Measurements from ENCODE around the gene PEMT.
"Not testable (repeated sequence)": the region's sequence is repeated elsewhere in the genome, so short reads cannot be mapped to it uniquely, and the experiment has no call there.

PEMT gene

GRCh38 chr17:17498606-17499301, 92.8 kb downstream of the PEMT start:
- DNase-seq, result no peak

DNA sequence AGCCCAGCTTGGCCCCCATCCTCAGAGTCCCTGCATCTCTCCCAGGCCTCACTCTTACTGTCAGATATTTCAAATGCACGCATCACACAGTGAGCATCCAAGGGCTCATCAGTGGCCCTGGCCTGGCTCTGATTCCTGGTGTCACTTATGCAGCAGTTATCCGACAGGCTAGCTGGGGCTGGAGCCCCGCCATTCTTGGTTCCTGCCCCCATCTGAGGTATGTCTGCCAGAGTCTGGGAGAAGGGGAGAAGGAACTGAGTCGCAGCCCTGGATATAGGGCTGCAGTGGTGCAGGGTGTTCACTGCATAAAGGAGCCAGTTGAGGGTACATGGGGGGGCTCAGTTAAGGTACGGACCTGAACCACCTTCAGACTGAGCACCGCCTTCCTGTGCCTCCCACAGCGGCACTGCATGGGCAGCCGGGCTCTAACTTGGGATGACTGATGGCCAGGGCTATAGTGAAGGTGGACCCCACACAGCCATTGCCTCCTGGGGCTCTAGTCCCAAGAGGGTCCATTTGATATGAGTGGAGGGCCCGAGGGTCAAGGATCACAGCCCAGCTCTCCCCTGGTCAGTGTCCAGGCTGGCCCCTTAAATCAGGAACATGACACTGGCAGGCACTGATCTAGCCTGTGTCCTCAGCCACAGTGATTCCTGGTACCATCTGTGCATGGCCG, 93.5 kb downstream of the PEMT start:
- no peak for DNase-seq

GRCh38 chr17:17497065-17497844, 94.3 kb downstream of the PEMT start:
- DNase-seq, result no peak

DNA sequence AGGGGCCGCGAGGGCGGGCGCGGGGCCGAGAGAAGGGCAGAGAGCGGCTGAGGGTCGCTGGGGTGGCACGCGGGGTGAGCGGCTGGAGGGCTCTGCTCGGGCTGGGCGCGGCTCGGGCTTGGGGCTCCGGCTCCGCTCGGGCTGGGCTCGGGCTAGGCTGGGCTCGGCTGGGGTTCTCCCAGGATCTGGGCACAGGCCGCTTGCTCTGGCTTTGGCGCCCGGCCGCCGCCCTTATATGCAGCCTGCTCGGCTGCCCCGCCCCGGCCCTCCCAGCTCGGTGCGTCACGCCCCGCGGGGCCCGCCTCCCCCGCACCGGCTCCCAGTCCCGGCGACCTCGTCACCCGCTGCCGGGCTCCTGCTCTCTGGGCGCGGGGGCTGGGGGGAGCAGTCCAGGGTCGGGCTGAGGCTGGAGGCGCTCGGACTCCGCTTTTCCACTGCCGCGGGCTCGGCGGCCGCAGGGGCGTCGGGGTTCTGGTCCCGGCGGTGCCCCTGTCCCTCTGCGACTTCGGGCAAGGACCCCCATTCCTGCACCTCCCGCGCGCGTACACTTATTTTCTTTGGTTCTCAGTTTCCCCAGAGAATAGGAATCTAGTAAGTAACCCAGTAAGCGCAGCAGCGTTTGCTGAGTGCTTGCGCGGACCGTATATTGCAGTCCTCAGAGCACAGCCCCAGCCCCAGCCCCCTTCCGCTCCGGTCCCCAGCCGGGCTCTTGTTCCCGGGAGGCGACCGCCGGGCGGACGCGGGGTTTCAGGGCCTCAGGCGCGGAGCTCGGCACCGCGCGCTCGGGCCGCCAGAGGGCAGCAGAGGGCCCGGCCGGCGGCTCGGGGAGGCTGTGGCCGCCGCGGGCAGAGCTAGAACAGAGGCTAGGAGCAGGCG, 95.1 kb downstream of the PEMT start, which contains the start of gene RASD1:
RASD1 (minus strand) TSS at position 207 of the 876 bp plus-strand sequence. CDS start 214 bp downstream, outside the sequence.
- peak; percentile 90 for DNase-seq

DNA sequence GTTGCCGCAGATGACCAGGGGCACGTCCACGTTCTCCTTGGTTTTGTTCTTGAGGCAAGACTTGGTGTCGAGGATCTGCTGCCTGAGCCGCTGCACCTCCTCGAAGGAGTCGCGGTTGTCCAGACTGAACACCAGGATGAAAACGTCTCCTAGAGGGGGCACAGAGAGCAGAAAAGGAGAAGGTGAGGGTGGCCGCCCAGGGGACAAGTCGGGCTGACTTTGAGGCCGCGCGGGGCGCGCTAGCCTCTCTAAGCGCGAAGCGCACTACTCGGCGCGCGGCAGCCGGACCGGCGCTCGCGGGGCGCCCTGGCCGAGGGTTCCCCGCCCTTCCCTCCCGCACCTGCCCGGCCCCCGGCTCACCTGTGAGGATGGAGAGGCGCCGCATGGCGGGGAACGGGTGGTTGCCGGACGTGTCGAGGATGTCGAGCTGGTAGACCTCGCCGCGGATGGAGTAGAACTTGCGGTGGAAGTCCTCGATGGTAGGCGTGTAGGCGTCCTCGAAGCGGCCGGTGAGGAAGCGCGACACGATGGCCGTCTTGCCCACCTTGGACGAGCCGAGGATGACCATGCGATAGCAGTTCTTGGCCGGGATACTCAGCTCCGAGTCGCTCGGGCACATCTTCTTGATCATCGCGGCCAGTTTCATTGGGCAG, 95.8 kb downstream of the PEMT start:
- DNase-seq, result peak; percentile 48

GRCh38 chr17:17494870-17495535, 96.5 kb downstream of the PEMT start:
- DNase-seq, result peak; percentile 71

DNA sequence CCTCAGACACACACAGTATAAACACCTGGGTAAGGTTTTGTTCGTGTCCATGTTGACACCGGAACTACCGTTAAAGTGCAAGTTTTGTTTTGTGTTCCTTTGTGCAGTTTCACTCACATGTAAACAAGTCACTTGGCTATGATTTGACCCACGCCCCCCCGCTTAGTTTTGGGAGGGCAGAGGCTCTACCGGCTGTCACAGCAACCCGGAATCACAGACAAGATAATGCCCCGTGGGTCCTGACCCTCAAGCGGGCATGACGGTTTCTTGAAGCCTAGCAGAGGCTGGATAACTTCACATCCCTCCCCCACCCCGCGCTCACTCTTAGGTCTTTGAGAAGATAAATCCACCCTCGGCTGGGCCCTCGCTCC, 97.0 kb downstream of the PEMT start:
- peak; percentile 24 for DNase-seq

- DNase-seq, result no peak
Measured at GRCh38 chr17:17493986-17494466, 97.5 kb downstream of the PEMT start.

GRCh38 chr17:17493249-17493985, 98.1 kb downstream of the PEMT start:
- DNase-seq, result peak; percentile 54

DNA sequence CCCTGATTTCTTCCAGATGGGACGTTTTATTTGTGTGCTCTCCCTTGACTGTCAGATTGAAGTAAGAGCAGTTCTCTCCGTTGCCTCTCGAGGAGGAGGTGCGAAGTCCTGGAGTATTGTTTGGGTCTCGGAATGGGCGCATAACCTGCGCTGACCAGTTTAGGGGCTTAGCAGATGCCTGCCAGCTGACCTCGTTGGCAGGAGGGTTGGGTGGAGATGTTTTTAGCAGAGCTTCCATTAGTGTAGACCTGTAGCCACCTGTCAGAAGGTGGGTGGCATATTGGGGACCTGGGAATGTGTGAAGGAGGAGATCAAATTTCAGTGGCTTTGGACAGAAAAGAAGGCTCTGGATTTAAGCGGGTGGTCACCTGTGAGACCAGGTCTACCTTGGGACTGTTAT, 98.9 kb downstream of the PEMT start:
- DNase-seq, result no peak

GRCh38 chr17:17492085-17492484, 99.4 kb downstream of the PEMT start:
- DNase-seq, result no peak

DNA sequence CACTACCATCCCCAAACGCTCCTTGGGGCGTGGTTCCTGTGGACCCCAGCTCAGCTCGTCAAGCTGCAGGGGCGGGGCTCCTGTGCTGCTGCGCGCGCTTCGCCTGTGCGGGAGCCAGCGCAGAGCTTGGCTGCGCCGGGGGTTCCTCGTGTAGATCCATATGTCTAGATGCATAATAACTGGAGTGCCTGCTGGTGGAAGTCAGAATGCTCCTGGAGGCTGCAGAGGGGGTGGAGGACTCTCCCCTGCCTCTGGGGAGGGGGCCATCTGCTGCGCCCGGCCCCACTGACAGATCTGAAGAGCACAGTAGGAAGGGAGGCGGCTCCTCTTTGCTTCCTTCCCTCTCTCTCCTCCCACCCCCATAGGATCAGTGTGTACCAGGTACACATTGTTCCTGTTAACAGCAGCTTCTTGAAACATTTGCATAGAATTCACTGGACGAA, 99.9 kb downstream of the PEMT start:
- no peak for DNase-seq

DNA sequence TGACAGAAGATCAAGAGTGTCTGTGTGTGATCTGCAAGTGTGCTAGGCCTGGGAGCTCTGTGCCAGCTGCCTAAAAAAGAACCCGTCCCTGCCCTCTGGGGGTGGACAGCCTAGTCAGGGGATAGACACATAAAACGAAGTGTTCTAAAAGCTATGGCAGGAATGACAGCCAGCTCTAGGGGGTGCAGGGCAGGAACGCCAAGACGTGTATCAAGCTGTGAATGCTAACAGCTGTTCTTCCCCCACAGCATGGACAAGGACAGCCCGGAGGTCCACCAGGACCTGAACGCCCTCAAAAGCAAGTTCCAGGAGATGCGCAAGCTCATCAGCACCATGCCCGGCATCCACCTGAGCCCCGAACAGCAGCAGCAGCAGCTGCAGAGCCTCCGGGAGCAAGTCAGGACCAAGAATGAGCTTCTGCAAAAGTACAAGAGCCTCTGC, 100.5 kb downstream of the PEMT start:
- no peak for DNase-seq

GRCh38 chr17:17487998-17488397, 103.5 kb downstream of the PEMT start:
- no peak for DNase-seq

- DNase-seq, result not testable (repeated sequence)
Measured at GRCh38 chr17:17486416-17486815, 105.1 kb downstream of the PEMT start.

DNA sequence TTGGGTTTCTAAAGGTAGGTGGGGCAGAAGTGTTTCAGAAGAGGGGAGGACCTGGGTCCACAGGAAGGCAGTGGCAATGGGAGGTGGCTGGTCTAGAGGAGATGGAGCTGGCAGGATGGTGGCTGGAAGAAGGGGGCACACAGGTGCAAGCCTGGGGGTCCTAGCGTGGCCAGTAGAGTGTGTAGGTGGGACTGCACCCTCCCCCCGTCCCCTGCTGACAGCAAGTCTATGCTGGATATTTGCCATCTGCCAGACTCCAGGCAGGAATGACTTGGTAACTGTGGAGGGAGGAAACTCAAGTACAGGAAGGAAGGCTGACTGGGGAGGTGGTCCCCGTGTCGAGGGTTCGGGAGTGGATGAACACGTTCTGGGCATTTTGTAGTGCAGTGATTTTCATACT, 106.1 kb downstream of the PEMT start:
- DNase-seq, result no peak

DNA sequence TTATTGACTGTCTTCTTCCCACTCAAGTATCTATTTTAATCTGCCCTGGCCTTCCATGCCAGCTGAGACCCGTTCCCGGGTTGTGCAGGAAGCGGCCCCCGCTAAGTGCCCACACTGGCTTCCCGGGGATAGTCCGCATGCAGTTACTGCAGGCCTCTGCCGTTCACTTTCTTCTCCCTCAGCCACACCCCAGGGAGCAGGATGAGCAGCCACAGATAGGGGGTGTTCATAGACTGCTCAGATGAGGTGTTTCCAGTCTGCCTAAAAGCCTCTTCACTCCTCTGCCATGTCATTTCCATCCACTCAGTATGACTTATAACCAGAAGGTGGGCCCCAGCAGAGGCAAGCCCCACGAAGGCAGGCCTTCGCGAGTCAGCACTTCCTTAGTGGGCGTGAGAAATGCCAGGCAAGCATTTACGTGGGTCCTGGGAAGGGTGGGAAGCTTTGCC, 107.0 kb downstream of the PEMT start:
- DNase-seq, result peak; percentile 61

DNA sequence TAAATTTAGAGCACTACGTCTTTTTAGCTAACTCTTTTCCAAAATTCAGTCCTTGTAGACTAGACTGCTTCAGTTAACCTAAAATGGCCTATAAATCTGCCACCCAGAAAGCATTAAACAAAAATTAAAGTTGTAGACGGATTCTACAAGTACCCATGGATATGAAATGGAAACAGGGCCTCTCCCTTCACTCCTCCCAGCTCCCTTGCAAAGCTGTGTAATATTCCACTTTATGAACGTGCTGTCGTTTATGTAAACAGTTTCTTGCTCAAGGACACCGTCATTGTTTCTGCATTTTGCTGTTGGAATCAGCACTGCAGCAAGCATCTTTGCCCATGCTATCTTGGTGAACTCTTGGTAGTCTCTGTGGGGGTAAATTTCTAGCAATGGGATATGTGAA, 109.6 kb downstream of the PEMT start:
- DNase-seq, result no peak

DNA sequence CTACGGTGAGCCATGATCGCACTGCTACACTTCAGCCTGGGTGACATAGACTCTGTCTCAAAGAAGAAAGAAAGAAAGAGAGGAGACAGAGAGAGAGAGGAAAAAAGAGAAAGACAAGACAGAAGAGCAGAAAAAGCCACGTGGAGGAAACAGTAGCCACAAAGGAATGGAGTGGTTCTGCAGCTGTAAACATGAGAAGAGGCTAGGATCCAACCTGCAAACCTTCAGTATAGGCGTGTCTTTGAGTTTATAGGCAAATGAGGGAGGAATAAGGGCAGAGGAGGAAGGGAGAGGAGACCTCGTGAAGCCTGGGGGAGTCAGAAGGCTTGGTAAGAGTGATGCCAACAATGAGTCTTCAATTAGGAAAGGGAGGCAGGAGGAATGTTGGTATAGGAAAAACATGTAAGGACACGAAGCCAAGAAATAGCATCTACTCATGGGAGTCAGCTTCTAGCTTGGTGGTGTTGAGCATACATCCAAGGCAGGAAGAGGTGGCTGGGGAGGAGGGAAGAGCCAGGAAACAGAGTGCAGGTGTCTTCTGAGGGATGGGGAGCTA, 110.8 kb downstream of the PEMT start:
- no peak for DNase-seq

DNA sequence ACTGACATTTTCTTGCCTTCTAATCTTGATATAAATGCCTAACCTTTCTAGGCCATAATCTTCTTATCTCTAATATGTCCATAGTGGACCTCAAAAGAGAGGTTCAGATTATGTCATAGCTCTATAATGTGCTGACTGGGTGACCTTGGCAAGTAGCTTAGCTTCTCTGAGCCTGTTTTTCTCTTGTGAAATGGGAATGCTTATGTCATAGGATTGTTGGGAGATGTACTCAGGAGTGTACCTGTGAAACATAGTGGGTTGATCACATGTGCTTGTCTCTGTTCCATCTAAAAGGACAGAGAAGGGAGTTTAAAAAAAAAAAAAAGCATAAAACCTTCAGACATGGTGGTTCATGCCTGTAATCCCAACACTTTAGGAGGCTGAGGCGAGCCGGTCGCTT, 112.3 kb downstream of the PEMT start:
- no peak for DNase-seq

All from hematopoietic multipotent progenitor cell treated with erythropoietin and hydrocortisone succinate and interleukin-3 and kit ligand, for 4 days (in vitro differentiated cells).